Choroid plexus epithelial cell (primary cell): Measurements from ENCODE around the gene DEAF1.

Source experiments
- DNase-seq: peaks from one replicate; pipeline ENCODE4 v3.0.0-alpha.2; 2010; ENCODE audit warnings: low read depth
- H3K4me3 ChIP-seq: 2 replicates; pipeline ENCODE4 v1.5.1; 2011; ENCODE audit warnings: low read depth, mild to moderate bottlenecking, control low read depth, low read length, moderate library complexity
- CTCF ChIP-seq: conservative IDR thresholded peaks from 2 replicates; pipeline ENCODE4 v1.5.1; 2011; ENCODE audit warnings: low read depth, mild to moderate bottlenecking, control low read depth, inconsistent platforms, low read length, moderate library complexity

Gene DEAF1

GRCh38 chr11:614623-615503, 80.2 kb downstream of the DEAF1 start:
- no peak for DNase-seq
- H3K4me3 ChIP-seq = peak overlapping the region; percentile 86
- no peak for TF ChIP-seq CTCF

- DNase-seq = no peak
- TF ChIP-seq CTCF = no peak
- no peak overlapping the region for H3K4me3 ChIP-seq
Observed at GRCh38 chr11:614021-614622, 80.9 kb downstream of the DEAF1 start.

DNA sequence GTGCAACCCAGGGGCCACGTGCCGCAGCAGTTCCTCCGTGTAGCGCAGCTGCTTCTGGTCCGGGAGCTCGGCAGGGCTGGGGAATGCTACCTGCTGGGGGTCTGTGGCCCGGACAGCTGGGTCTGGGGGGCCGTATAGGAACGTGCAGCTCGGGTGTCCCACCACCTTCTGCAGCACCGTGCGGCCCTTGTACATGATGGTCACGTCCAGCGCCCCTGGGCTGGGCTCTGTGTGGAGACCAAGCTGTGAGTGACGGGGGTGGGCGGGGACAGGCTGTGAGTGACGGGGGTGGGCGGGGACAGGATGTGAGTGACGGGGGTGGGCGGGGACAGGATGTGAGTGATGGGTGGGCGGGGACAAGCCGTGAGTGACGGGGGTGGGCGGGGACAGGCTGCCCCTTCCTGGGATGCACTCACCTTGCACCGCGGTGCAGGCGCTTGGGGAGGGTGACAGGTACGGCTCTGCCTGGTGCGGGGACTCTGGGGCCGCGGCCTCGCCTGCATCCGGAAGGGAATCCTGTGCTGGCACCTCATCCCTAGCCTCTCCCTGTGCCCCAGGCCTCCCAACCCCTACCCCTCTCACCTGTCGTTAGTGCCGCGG, 81.6 kb downstream of the DEAF1 start:
- DNase-seq = peak; percentile 76
- TF ChIP-seq CTCF = no peak
- no peak overlapping the region for H3K4me3 ChIP-seq

GRCh38 chr11:612961-613300, 82.1 kb downstream of the DEAF1 start:
- TF ChIP-seq CTCF = no peak
- no peak overlapping the region for H3K4me3 ChIP-seq
- no peak for DNase-seq

DNA sequence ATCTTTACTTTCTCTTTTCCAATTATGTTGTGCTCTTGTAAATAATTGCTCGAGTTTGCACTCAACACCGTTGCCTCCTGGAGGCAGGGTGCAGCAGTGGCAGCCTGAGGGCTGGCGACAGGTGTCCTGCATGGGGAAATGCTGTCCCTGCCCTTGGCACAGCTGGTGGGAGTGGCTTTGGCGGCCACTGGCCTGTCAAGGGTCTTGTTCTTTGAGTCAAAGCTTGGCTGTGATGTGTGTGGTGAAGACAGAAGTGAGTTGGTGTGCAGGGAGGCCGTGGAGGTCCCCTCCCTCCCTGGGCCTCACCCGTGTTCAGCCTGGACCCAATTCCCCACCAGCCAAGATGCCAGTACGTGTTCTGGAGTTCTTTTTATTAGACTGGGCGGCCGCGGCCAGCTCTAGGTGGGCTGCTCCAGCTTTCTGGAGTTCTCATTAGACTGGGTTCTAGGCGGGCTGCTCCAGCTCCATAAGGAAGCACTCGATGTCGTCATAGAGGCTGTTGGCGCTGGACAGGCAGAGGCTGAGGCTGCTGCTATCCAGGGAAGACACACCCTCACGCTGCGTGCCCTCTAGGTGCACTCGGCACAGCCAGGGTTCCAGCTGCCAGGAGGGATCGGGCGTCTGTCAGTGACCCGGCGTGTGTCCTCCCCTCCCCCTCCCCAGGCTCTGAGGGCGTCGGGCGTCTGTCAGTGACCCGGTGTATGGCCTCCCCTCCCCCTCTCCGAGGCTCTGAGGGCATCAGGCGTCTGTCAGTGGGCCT, 82.6 kb downstream of the DEAF1 start:
- DNase-seq = peak; percentile 38
- H3K4me3 ChIP-seq = no peak overlapping the region
- peak; percentile 51 for TF ChIP-seq CTCF

GRCh38 chr11:611001-611996, 83.7 kb downstream of the DEAF1 start:
- no peak for TF ChIP-seq CTCF

More at GRCh38 chr11:611001-611996, 83.7 kb downstream of the DEAF1 start:
- no peak overlapping the region for H3K4me3 ChIP-seq
- no peak for DNase-seq
